ENCODE data around the gene CCDC92. TPM values are rescaled to one million over a fixed set of nuclear protein-coding genes. Genes with fewer than 3 reads are reported as not detected.

Gene CCDC92
- total and polyA plus RNA-seq, 2 of the 8 experiments (the other 6 are each of a cell fraction or from before 2014, with no cell fraction given) = 0.43 to 0.51 TPM

- Histone ChIP-seq H3K27me3 (replicated peaks in 1 of 4; ENCODE audit: control insufficient read depth in 3 of 4, extremely low read depth in 1 of 4, insufficient read depth in 3 of 4, low read length in 3 of 4) (no peaks in the 10 kb centered on the region; a peak in 1 of 7 replicates), H3K56ac (replicated peaks; ENCODE audit: insufficient read length, low read depth, low read length) (no peak overlapping the region), H2BK120ac (replicated peaks; ENCODE audit: low read depth, low read length) (no peak overlapping the region), H4K91ac (replicated peaks; ENCODE audit: insufficient read length, low read length) (no peak overlapping the region), H3K23me2 (ENCODE audit: low read depth, low read length) (no peaks in the 10 kb centered on the region), H2BK20ac (ENCODE audit: low read length) (no peak overlapping the region), H4K8ac (ENCODE audit: extremely low read depth, insufficient read depth, low read length) (no peak overlapping the region), H3K4ac (replicated peaks; ENCODE audit: insufficient read length, low read depth, low read length) (no peak overlapping the region), H2AFZ (ENCODE audit: low read length) (no peak overlapping the region), H3K36me3 (ENCODE audit: control insufficient read depth in 2 of 4, insufficient read depth in 4 of 4, low read length in 3 of 4) (no peaks in the 10 kb centered on the region), H3K79me1 (ENCODE audit: low read depth, low read length) (no peaks in the 10 kb centered on the region), H4K5ac (ENCODE audit: insufficient read length, low read depth, low read length) (no peak overlapping the region), H3K9me3 (ENCODE audit: insufficient read depth in 2 of 2, low read depth in 1 of 2, low read length in 1 of 2) (no peaks in the 10 kb centered on the region), H3K4me1 (replicated peaks in 1 of 4; ENCODE audit: control insufficient read depth in 3 of 4, insufficient read depth in 4 of 4, low read length in 3 of 4) (no peaks in the 10 kb centered on the region; a peak in 1 of 7 replicates), H3K14ac (ENCODE audit: insufficient read length) (no peak overlapping the region), H3K79me2 (ENCODE audit: control insufficient read depth in 1 of 2, insufficient read depth in 2 of 2, low read length in 2 of 2) (no peaks in the 10 kb centered on the region), H2AK5ac (ENCODE audit: low read depth, low read length) (no peak overlapping the region), H3K4me2 (ENCODE audit: insufficient read depth in 1 of 2, low read depth in 2 of 2, low read length in 2 of 2) (no peak overlapping the region), H3K4me3 (ENCODE audit: extremely low read depth in 1 of 4, insufficient read depth in 2 of 4, low read depth in 3 of 4, low read length in 4 of 4) (no peak overlapping the region), H2BK12ac (ENCODE audit: low read depth, low read length) (no peak overlapping the region), H2BK15ac (ENCODE audit: low read length) (no peak overlapping the region), H3K18ac (ENCODE audit: extremely low read depth, low read length) (no peak overlapping the region), H3K23ac (ENCODE audit: insufficient read length) (no peak overlapping the region), H3K27ac (ENCODE audit: low read depth, low read length) (no peak overlapping the region), H2BK5ac (ENCODE audit: low read depth, low read length) (no peak overlapping the region), H4K20me1 (replicated peaks in 1 of 2; ENCODE audit: control insufficient read depth in 1 of 2, insufficient read depth in 2 of 2, low read length in 2 of 2) (no peaks in the 10 kb centered on the region), H3K9ac (replicated peaks in 1 of 4; ENCODE audit: extremely low read depth in 1 of 4, low read depth in 3 of 4, low read length in 3 of 4) (no peak overlapping the region)
- FAIRE-seq = no peak
- ChIA-PET POLR2A (ENCODE audit: partially characterized antibody) (no interaction called here), CTCF (ENCODE audit: partially characterized antibody) (interaction anchor here (0.9 to 2.1 kb wide), 3 partner anchors 11 to 301 kb away, joined by 5 to 8 read pairs (median 6); no protein-coding TSS in a partner anchor)
- 88% methylated on average over 2 of the region's 2 CpGs; no CpG with 5 or more reads in 1 of the 2 experiments for WGBS, 2 experiments (ENCODE audit: extremely low coverage in 1 of 2, insufficient coverage in 1 of 2, insufficient read length in 1 of 2, insufficient replicate concordance in 2 of 2, low coverage in 1 of 2, low lambda C conversion rate in 2 of 2, missing lambda C conversion rate in 1 of 2)
- no peak for DNase-seq (ENCODE audit: low read depth in 1 of 2, low spot score in 2 of 2)
- TF ChIP-seq CBX5 (IDR thresholded peaks at IDR 0.05; ENCODE audit: low read depth, low read length) = no peak
- no peak for TF ChIP-seq POU5F1 (IDR thresholded peaks at IDR 0.05; ENCODE audit: low read depth, low read length)
- no peak for TF ChIP-seq SIRT6 (IDR thresholded peaks at IDR 0.05; ENCODE audit: low read length)
- TF ChIP-seq FOSL1 (IDR thresholded peaks at IDR 0.05; ENCODE audit: insufficient read depth, low read depth, low read length) = no peak
- TF ChIP-seq MAX (IDR thresholded peaks at IDR 0.05) = no peak
- no peak for TF ChIP-seq SIN3A (conservative IDR thresholded peaks at IDR 0.05 in 1 of 2, IDR thresholded peaks at IDR 0.05 in 1 of 2; ENCODE audit: low read depth in 1 of 2, low read length in 2 of 2)
- TF ChIP-seq CHD2 (IDR thresholded peaks at IDR 0.05; ENCODE audit: low read length) = no peak
- no peak for TF ChIP-seq SP2 (IDR thresholded peaks at IDR 0.05; ENCODE audit: low read length)
- TF ChIP-seq CTBP2 (IDR thresholded peaks at IDR 0.05; ENCODE audit: borderline replicate concordance, insufficient read depth, insufficient read length, low read length) = no peak
- TF ChIP-seq JUND (IDR thresholded peaks at IDR 0.05; ENCODE audit: low read length) = no peak
- TF ChIP-seq CBX8 (IDR thresholded peaks at IDR 0.05; ENCODE audit: borderline replicate concordance, low read depth, low read length) = no peak
- no peak for TF ChIP-seq NRF1 (IDR thresholded peaks at IDR 0.05; ENCODE audit: low read depth, low read length)
These were observed 47.9 kb upstream of the CCDC92 start for GRCh38 chr12:124020514-124020949.
